Activated T-helper 17 cell treated with anti-CD3 and anti-CD28 coated beads, Interleukin-2, amount 50 U/mL, for 72 hours (primary cell): ENCODE data around the gene ARHGAP26. TPM values are rescaled to one million over a fixed set of nuclear protein-coding genes. Genes with fewer than 3 reads are reported as not detected.

Experiments used
- ATAC-seq: fragments of 150-1000 bp; cut with Tn5 transposase; replicated peaks from 2 replicates; pipeline ENCODE4 v1.10.0; 2021; ENCODE audit warnings: mild to moderate bottlenecking, moderate library complexity
- H3K27ac Mint-ChIP-seq: one replicate; pipeline ENCODE4 v1.8.0; 2022; ENCODE audit warnings: mixed read lengths
- H3K27me3 Mint-ChIP-seq: one replicate; pipeline ENCODE4 v1.8.0; 2022; ENCODE audit warnings: mixed read lengths
- H3K36me3 Mint-ChIP-seq: one replicate; pipeline ENCODE4 v1.8.0; 2022; ENCODE audit warnings: low read depth, mild to moderate bottlenecking, mixed read lengths
- H3K4me1 Mint-ChIP-seq: one replicate; pipeline ENCODE4 v1.8.0; 2022; ENCODE audit warnings: mixed read lengths
- H3K4me3 Mint-ChIP-seq: one replicate; pipeline ENCODE4 v1.8.0; 2022; ENCODE audit warnings: mild to moderate bottlenecking, mixed read lengths
- H3K9me3 Mint-ChIP-seq: one replicate; pipeline ENCODE4 v1.8.0; 2022; ENCODE audit warnings: mixed read lengths
- total RNA-seq, 2 donors: library from RNA; stranded (reverse); gene quantifications; one replicate each; pipeline ENCODE4 v1.2.3, GENCODE V29; 2022

The ARHGAP26 gene
- total RNA-seq, 2 donors from 2014 or later, result 7.8 to 12.0 TPM

- Mint-ChIP-seq H3K27ac (no peak overlapping the region), H3K4me1 (no peaks in the 10 kb centered on the region)
- ATAC-seq, result no peak
Observed at GRCh38 chr5:143166090-143166489, 395.9 kb downstream of the ARHGAP26 start.

GRCh38 chr5:143166661-143167420 is 396.7 kb downstream of the ARHGAP26 start:
- H3K4me3 Mint-ChIP-seq, result no peak overlapping the region
- H3K9me3 Mint-ChIP-seq, result no peaks in the 10 kb centered on the region
- H3K27ac Mint-ChIP-seq, result no peak overlapping the region
- no peaks in the 10 kb centered on the region for H3K27me3 Mint-ChIP-seq
- H3K36me3 Mint-ChIP-seq, result no peaks in the 10 kb centered on the region
- no peaks in the 10 kb centered on the region for H3K4me1 Mint-ChIP-seq
- no peak for ATAC-seq

More at GRCh38 chr5:143166090-143166489, 395.9 kb downstream of the ARHGAP26 start:
- H3K4me3 Mint-ChIP-seq, result no peak overlapping the region
- H3K9me3 Mint-ChIP-seq, result no peaks in the 10 kb centered on the region
- no peaks in the 10 kb centered on the region for H3K36me3 Mint-ChIP-seq
- H3K27me3 Mint-ChIP-seq, result no peaks in the 10 kb centered on the region

- H3K27me3 Mint-ChIP-seq, result no peaks in the 10 kb centered on the region
- no peak for ATAC-seq
Observed at GRCh38 chr5:143168171-143168741, 398.1 kb downstream of the ARHGAP26 start.

GRCh38 chr5:143168921-143169810 is 399.0 kb downstream of the ARHGAP26 start:
- H3K27ac Mint-ChIP-seq, result no peak overlapping the region
- no peaks in the 10 kb centered on the region for H3K36me3 Mint-ChIP-seq
- no peak overlapping the region for H3K4me3 Mint-ChIP-seq
- H3K4me1 Mint-ChIP-seq, result no peaks in the 10 kb centered on the region
- H3K27me3 Mint-ChIP-seq, result no peaks in the 10 kb centered on the region
- no peaks in the 10 kb centered on the region for H3K9me3 Mint-ChIP-seq
- no peak for ATAC-seq

More at GRCh38 chr5:143168171-143168741, 398.1 kb downstream of the ARHGAP26 start:
- no peaks in the 10 kb centered on the region for H3K36me3 Mint-ChIP-seq
- no peaks in the 10 kb centered on the region for H3K4me1 Mint-ChIP-seq
- no peaks in the 10 kb centered on the region for H3K9me3 Mint-ChIP-seq
- no peak overlapping the region for H3K4me3 Mint-ChIP-seq
- H3K27ac Mint-ChIP-seq, result no peak overlapping the region

GRCh38 chr5:143170104-143170503 is 399.9 kb downstream of the ARHGAP26 start:
- Mint-ChIP-seq H3K4me3 (no peak overlapping the region), H3K27me3 (no peaks in the 10 kb centered on the region), H3K4me1 (no peaks in the 10 kb centered on the region), H3K27ac (no peak overlapping the region), H3K9me3 (no peaks in the 10 kb centered on the region), H3K36me3 (no peaks in the 10 kb centered on the region)
- no peak for ATAC-seq

GRCh38 chr5:143170977-143171376 is 400.8 kb downstream of the ARHGAP26 start:
- Mint-ChIP-seq H3K27ac (no peak overlapping the region), H3K9me3 (no peaks in the 10 kb centered on the region), H3K4me1 (no peaks in the 10 kb centered on the region), H3K27me3 (no peaks in the 10 kb centered on the region), H3K36me3 (no peaks in the 10 kb centered on the region), H3K4me3 (no peak overlapping the region)
- ATAC-seq, result no peak

GRCh38 chr5:143172739-143173138 is 402.6 kb downstream of the ARHGAP26 start:
- Mint-ChIP-seq H3K9me3 (no peaks in the 10 kb centered on the region), H3K27me3 (no peaks in the 10 kb centered on the region), H3K36me3 (no peaks in the 10 kb centered on the region), H3K27ac (no peak overlapping the region), H3K4me3 (no peak overlapping the region), H3K4me1 (no peaks in the 10 kb centered on the region)
- no peak for ATAC-seq

- Mint-ChIP-seq H3K27me3 (no peaks in the 10 kb centered on the region), H3K4me1 (no peaks in the 10 kb centered on the region), H3K27ac (no peak overlapping the region), H3K9me3 (no peaks in the 10 kb centered on the region), H3K4me3 (no peak overlapping the region), H3K36me3 (no peaks in the 10 kb centered on the region)
- ATAC-seq, result no peak
Observed at GRCh38 chr5:143173139-143173889, 403.1 kb downstream of the ARHGAP26 start.

GRCh38 chr5:143174714-143175398 is 404.7 kb downstream of the ARHGAP26 start:
- no peak for ATAC-seq
- Mint-ChIP-seq H3K36me3 (no peaks in the 10 kb centered on the region), H3K27ac (peak overlapping the region; percentile 45), H3K4me1 (no peaks in the 10 kb centered on the region), H3K9me3 (no peaks in the 10 kb centered on the region), H3K4me3 (no peak overlapping the region), H3K27me3 (no peaks in the 10 kb centered on the region)

GRCh38 chr5:143176048-143176447 is 405.9 kb downstream of the ARHGAP26 start:
- no peaks in the 10 kb centered on the region for H3K36me3 Mint-ChIP-seq
- H3K9me3 Mint-ChIP-seq, result no peaks in the 10 kb centered on the region
- H3K27me3 Mint-ChIP-seq, result no peaks in the 10 kb centered on the region
- no peak overlapping the region for H3K4me3 Mint-ChIP-seq
- H3K4me1 Mint-ChIP-seq, result no peaks in the 10 kb centered on the region
- ATAC-seq, result no peak
- no peak overlapping the region for H3K27ac Mint-ChIP-seq

- ATAC-seq, result no peak
- no peak overlapping the region for H3K27ac Mint-ChIP-seq
- H3K9me3 Mint-ChIP-seq, result no peaks in the 10 kb centered on the region
Observed at GRCh38 chr5:143177263-143177983, 407.2 kb downstream of the ARHGAP26 start.

GRCh38 chr5:143179126-143179740 is 409.1 kb downstream of the ARHGAP26 start:
- H3K4me1 Mint-ChIP-seq, result peaks cover 26% of the 10 kb centered on the region
- H3K27me3 Mint-ChIP-seq, result no peaks in the 10 kb centered on the region
- no peak for ATAC-seq
- no peak overlapping the region for H3K4me3 Mint-ChIP-seq
- H3K9me3 Mint-ChIP-seq, result no peaks in the 10 kb centered on the region
- no peak overlapping the region for H3K27ac Mint-ChIP-seq
- no peaks in the 10 kb centered on the region for H3K36me3 Mint-ChIP-seq

More at GRCh38 chr5:143177263-143177983, 407.2 kb downstream of the ARHGAP26 start:
- no peak overlapping the region for H3K4me3 Mint-ChIP-seq
- H3K36me3 Mint-ChIP-seq, result no peaks in the 10 kb centered on the region
- H3K27me3 Mint-ChIP-seq, result no peaks in the 10 kb centered on the region
- peaks cover 7% of the 10 kb centered on the region for H3K4me1 Mint-ChIP-seq

GRCh38 chr5:143180751-143181150 is 410.6 kb downstream of the ARHGAP26 start:
- ATAC-seq, result no peak
- Mint-ChIP-seq H3K4me3 (no peak overlapping the region), H3K27ac (peak overlapping the region; percentile 5), H3K9me3 (no peaks in the 10 kb centered on the region), H3K27me3 (no peaks in the 10 kb centered on the region), H3K4me1 (peaks cover 30% of the 10 kb centered on the region), H3K36me3 (no peaks in the 10 kb centered on the region)
